Ovary (tissue), 3 donors: ENCODE results near the gene ZC3H11A.
"Not testable (repeated sequence)": the region's sequence is repeated elsewhere in the genome, so short reads cannot be mapped to it uniquely, and the experiment has no call there.

Experiments used
- CTCF ChIP-seq, 3 donors: fragments of 450-650 bp in 2 of 3; fragments of 200-600 bp in 1 of 3; IDR thresholded peaks; one replicate each; pipeline versions ENCODE4 v1.5.1 to v1.8.0; 2016 to 2022; ENCODE audit warnings: antibody characterized with exemption in 3 of 3, mild to moderate bottlenecking in 1 of 3
- EP300 ChIP-seq: sonication (generic); formaldehyde crosslinking; IDR thresholded peaks from one replicate; pipeline ENCODE4 v1.6.1; 2017; ENCODE audit warnings: antibody characterized with exemption
- POLR2A ChIP-seq: fragments of 450-650 bp; IDR thresholded peaks from one replicate; pipeline ENCODE4 v1.6.1; 2017; ENCODE audit warnings: antibody characterized with exemption, mild to moderate bottlenecking, moderate library complexity
- donor health status: DM: no; HTN: no; CAD: no.

GRCh38 chr1:203751618-203752361, 43.6 kb upstream of the ZC3H11A start:
- TF ChIP-seq CTCF (IDR thresholded peaks at IDR 0.05); POLR2A; EP300: not testable (repeated sequence)
